Dermis microvascular lymphatic vessel endothelial cell (primary cell): ENCODE results near the gene LENEP. TPM values are rescaled to one million over a fixed set of nuclear protein-coding genes. Genes with fewer than 3 reads are reported as not detected.

Source experiments
- DNase-seq, 2 donors: peaks; one replicate each; pipeline versions ENCODE4 v3.0.0 to v3.0.0-alpha.2; 2010; ENCODE audit warnings: low read depth in 2 of 2
- total RNA-seq: library from RNA; depleted of rRNA; stranded (reverse); fragments of >200 nt; gene quantifications from 2 replicates; pipeline ENCODE4 v1.2.1, GENCODE V29; 2014

Gene LENEP
- total RNA-seq, 1 donor from 2014 or later = 0.13 TPM

GRCh38 chr1:155026154-155026553 lies 32.8 kb downstream of the LENEP start:
- DNase-seq = no peak

- no peak for DNase-seq
Observed at GRCh38 chr1:155026588-155026987, 33.2 kb downstream of the LENEP start.

GRCh38 chr1:155029513-155030242 lies 36.3 kb downstream of the LENEP start:
- no peak for DNase-seq

GRCh38 chr1:155030243-155030795 lies 36.9 kb downstream of the LENEP start:
- DNase-seq = no peak

- no peak for DNase-seq
Observed at GRCh38 chr1:155030899-155031298, 37.5 kb downstream of the LENEP start.

GRCh38 chr1:155032886-155033285 lies 39.5 kb downstream of the LENEP start:
- no peak for DNase-seq

GRCh38 chr1:155033524-155033923 lies 40.1 kb downstream of the LENEP start, which contains the start of the genes DCST1 and DCST2:
DCST1 (plus strand) TSS chr1:155033824; CDS start chr1:155034037, 213 bp downstream.
DCST2 (minus strand) TSS chr1:155033781; CDS start chr1:155033701, 80 bp downstream.
- DNase-seq = no peak

- DNase-seq = no peak
Observed at GRCh38 chr1:155034318-155035208, 41.2 kb downstream of the LENEP start.

- no peak for DNase-seq
Observed at GRCh38 chr1:155035936-155036335, 42.5 kb downstream of the LENEP start.

- no peak for DNase-seq
Observed at GRCh38 chr1:155037043-155037442, 43.7 kb downstream of the LENEP start.

- DNase-seq = no peak
Observed at GRCh38 chr1:155037851-155038441, 44.6 kb downstream of the LENEP start.

GRCh38 chr1:155038602-155039307 lies 45.4 kb downstream of the LENEP start:
- no peak for DNase-seq

- DNase-seq = no peak
Observed at GRCh38 chr1:155039308-155039669, 45.9 kb downstream of the LENEP start.

GRCh38 chr1:155040358-155041093 lies 47.1 kb downstream of the LENEP start:
- DNase-seq = no peak

- DNase-seq = no peak
Observed at GRCh38 chr1:155042789-155043188, 49.4 kb downstream of the LENEP start.

- no peak for DNase-seq
Observed at GRCh38 chr1:155043301-155043702, 49.9 kb downstream of the LENEP start.

- no peak for DNase-seq
Observed at GRCh38 chr1:155043793-155044192, 50.4 kb downstream of the LENEP start.
